Measurements from ENCODE around the gene SUN1.

SUN1 gene

GRCh38 chr7:908591-909357, 76.5 kb downstream of the SUN1 start:
- peak; percentile 74 for DNase-seq

DNA sequence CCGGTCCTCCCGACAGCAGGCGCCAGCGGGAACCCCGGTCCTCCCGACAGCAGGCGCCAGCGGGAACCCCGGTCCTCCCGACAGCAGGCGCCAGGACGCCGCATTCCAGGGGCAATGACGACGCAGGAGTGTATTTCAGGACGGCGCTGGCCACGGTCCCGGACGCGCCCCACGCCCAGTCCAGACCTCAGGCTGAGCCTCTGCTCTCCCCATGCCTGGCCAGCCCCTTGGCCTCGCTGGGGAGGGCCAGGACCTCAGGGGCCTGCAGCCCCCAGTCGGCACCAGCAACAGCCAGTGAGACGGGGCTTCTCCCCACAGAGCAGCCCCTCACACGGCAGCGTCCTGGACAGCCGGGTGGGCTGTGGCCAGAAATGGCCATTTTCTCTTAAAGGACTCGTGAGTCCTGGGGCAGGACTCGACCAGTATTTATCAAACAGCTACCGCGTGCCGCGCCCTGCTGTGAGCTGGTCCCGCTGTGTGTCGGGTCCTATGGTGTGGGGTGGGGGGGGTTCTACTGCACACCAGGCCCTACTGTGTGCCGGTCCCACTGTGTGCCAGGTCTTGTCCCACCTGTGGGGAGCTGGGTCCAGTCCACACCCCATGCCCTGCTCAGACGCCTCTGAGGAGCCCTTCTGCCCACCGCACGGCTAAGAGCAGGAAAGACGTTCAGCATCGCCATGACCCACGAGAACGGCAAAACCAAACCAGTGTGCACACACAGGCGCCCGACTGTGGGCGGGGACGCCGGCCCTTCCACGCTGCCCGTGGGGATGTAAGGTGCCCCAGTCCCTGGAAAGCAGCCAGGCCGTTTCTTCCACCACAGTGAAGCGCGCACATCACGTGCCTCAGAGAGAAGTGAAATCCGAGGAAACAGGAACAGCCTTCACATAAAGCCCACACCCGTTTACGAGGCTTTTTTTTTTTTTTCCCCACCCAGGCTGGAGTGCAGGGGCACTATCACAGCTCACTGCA, 77.4 kb downstream of the SUN1 start:
- peak; percentile 31 for DNase-seq

DNA sequence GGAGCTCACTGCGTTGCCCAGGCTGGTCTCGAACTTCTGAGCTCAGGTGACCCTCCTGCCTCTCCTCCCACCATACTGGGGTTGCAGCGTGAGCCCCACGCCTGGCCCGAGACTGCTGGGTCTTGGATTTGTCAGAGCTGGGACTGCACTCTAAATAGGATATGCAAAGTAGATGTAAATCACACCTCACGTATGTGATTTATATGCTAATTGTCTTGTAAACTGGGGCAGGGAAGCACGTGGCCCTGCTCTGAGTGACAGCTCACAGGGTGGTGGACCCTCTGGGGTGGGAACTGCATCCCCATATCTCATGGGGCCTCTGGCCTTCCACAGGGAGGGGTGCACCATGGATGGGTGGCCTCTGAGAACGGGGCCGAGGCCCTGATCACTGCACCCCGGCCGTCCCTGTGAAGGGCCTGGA, 78.2 kb downstream of the SUN1 start:
- DNase-seq, result no peak

DNA sequence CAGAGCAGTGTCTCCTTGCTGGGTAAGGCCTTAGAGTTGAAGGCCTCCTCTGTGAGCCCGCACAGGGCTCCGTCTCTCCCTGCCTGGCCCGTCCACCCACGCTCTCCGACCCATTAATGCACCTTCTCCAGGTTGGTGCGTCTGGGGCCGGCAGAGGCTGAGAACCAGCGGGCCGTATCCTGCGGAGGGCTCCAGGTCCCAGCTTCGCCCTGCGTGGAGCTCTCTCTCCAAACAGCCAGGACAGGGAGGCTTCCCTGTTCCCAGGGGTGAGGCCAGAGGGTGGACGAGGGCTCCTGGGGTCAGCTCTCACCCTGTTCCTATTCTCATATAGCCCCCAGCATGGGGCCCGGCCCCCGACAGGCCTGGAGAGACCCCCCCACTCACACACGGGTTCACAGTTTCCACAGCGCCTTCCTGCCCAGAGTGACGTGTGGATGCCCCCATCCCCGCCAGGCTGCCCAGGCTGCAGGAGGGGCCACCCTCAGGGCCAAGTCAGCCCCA, 78.7 kb downstream of the SUN1 start:
- DNase-seq, result no peak

- DNase-seq, result no peak
Measured at GRCh38 chr7:911791-912480, 79.7 kb downstream of the SUN1 start.

DNA sequence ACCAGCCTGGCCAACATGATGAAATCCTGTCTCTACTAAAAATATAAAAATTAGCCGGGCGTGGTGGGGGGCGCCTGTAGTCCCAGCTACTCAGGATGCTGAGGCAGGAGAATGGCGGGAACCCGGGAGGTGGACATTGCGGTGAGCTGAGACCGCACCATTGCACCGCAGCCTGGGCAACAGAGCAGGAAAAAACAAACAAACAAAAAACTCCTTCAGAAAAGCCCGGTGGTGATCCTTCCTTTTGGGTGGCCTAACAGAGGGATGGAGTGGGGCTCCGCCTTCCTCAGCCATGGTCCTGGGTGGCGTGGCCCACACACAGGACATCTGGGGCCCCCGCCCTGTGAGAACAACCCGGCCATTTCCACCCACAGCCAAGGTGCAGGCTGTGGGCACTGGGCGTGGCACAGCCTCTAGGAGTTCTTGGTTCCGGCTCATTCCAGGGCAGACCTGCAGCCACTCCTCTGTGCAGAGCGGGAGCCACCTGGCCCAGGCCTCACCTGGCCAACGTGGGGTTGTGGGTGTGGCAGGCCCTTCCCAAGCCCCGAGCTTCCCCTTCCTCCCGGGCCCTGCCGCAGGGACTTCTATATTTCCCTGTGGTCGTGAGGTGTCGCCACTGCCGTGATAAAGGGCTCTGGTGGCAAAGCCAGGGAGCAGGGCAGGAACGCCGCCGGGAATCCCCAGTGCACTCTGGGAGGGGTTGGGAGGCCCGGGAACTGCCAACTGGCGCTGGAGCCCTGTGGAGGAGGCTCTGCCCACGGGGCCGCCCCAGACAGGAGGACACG, 81.7 kb downstream of the SUN1 start:
- no peak for DNase-seq

DNA sequence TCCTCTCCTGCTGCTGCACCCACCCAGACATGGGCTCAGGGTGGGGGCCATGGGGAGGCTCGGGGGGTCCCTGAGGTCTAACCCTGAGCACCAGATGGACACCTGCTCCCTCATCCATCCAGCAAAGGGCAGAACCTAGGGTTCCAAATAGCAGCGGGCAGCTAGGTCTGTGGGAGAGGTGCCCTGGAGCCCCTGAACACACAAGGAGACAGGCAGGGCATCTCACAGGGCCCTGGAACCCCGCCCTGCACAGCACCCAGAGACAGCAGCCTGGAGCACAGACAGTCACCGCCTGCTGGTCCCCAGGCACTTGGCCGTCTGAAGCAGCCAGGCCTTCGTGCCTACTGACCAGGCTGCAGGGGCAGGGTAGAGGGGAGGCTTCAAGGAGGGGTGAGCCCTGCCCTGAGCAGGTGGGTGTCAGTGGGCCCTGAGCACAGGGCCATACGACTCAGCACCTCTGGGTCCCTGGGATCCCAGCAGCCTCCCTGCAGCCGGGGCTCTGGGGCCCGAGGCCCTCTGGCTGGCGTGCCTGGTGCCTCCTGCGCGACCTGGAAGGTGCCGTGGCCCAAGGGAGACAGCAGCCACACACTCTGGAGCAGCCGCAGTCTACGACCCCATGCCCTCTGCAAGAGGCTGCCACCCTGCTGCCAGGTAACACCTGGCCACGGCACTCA, 82.4 kb downstream of the SUN1 start:
- DNase-seq, result no peak

- no peak for DNase-seq
Measured at GRCh38 chr7:915291-916218, 83.3 kb downstream of the SUN1 start.

- no peak for DNase-seq
Measured at GRCh38 chr7:916291-916941, 84.1 kb downstream of the SUN1 start.

DNA sequence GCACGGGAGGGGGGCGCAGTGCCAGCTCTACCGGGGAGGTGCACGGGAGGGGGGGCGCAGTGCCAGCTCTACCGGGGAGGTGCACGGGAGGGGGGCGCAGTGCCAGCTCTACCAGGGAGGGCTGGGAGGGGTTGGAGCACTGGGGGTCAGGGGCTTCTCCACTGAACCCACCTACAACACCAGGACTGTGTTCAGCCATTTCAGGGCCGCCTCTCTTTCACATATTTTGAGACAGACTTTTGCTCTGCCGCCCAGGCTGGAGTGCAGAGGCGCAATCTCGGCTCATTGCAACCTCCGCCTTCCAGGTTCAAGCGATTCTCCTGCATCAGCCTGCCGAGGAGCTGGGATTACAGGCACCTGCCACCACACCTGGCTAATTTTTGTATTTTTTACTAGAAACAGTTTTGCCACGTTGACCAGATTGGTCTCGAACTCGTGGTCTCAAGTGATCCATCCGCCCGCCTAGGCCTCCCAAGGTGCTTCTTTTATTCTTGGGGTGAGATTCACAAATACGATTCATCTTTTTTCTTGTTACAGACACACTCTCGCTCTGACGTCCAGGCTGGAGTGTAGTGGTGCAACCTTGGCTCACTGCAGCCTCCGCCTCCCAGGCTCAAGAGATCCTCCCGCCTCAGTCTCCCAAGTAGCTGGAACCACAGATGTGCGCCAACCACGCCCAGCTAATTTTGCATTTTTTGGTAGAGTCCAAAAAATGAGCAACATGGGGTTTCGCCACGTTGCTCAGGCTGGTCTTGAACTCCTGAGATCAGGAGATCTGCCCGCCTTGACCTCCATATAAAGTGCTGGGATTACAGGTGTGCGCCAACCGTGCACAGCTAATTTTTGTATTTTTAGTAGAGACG, 85.2 kb downstream of the SUN1 start:
- DNase-seq, result no peak

DNA sequence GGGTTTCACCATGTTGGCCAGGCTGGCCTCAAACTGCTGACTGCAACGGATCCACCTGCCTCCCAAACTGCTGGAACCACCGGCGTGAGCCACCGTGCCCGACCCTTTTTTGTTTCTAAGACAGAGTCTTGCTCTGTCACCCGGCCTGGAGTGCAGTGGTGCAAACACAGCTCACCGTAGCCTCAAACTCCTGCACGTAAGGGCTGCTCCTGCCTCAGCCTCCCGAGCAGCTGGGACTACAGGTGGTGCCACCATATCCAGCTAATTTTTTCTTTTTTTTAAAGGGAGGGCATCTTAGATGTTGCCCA, 85.8 kb downstream of the SUN1 start:
- no peak for DNase-seq

DNA sequence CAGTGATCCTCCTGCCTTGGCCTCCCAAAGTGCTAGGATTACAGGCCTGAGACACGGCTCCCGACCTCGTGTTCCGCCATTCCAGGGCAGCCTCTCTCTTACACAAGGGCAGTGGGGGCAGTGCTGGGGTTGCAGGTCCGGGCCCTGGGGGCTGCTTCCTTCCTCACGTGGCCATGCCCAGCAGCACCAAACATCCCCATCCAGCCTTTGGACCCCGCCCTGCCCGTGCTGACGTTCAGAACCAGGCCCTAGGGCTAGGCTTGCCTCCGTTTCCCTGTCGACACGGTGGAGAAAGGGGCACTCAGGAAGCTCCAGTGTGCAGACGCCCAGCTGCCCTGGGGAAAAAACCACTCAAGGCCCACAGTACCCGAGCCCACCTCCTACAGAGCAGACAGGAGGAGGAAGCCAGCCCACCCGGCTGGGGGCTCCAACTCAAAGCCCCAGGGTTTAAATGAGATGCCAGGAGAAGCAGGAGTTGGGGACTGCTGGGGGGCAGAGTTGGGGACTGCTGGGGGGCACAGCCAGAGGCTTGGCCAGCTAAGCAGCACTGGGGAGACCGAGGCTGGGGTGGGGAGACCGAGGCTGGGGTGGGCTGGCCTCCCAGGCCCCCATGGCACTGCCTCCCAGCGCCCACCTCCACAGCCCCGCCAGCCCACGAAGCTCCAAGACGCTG, 86.3 kb downstream of the SUN1 start:
- peak; percentile 1 for DNase-seq

GRCh38 chr7:919114-919442, 86.8 kb downstream of the SUN1 start:
- DNase-seq, result no peak

DNA sequence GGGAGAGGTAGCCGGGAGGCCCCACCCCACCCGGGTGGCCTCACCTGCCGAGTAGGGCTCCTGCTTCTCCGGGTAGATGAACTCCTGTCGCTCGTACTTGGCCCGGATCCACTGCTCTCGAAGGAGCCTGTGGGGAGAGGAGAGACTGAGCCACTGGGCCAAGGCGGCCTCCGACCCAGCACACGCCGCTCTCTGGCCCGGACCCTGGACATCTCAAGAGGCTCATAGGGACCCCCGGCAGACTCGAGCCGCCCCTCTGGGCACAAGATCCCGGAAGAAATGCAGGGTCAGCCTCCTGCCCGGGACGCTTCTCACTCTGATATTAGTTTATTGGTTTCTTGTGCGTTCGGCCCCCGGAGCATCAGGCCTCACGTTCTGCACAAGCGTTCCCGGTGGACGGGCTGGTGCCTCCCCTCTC, 87.7 kb downstream of the SUN1 start:
- peak; percentile 3 for DNase-seq

GRCh38 chr7:920351-921070, 88.2 kb downstream of the SUN1 start:
- peak; percentile 69 for DNase-seq

DNA sequence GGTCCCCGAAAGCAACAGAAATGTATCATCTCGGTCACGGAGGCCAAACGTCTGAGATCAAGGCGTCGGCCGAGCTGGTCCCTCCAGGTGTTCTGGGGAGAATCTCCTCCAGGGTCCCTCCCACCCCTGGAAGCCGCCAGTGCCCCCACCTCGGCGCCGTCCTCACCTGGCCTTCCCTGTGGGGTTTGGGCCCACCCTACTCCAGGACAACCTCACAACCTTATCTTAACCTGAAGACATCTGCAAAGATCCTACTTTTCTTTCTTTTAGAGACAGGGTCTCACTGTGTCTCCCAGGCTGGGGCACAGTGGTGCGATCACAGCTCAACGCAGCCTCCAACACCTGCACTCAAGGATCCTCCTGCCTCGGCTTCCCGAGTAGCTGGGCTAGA, 88.8 kb downstream of the SUN1 start:
- DNase-seq, result no peak

GRCh38 chr7:921581-922333, 89.5 kb downstream of the SUN1 start:
- peak; percentile 29 for DNase-seq

Measured in stimulated activated CD4-positive, alpha-beta T cell treated with anti-CD3 and anti-CD28 coated beads, Interleukin-15, amount 100 ng/mL, for 24 hours (primary cell).